ENCODE measurements around the gene P3H2. TPM values are rescaled to one million over a fixed set of nuclear protein-coding genes. Genes with fewer than 3 reads are reported as not detected.

P3H2 gene
- total and polyA plus RNA-seq, 2 experiments from 2014 or later = 56.7 to 56.8 TPM

GRCh38 chr3:190127797-190128196, 7.1 kb upstream of the P3H2 start:
- H3K27me3 ChIP-seq = no peaks in the 10 kb centered on the region
- no peak overlapping the region for H3K27ac ChIP-seq
- H3K4me1 ChIP-seq (ENCODE audit: low read depth) = peaks cover 9% of the 10 kb centered on the region
- peak in 1 of 2 donors; percentile 52 for DNase-seq (ENCODE audit: low read depth in 1 of 2, low spot score in 1 of 2)
- no peaks in the 10 kb centered on the region for H3K36me3 ChIP-seq
- H3K9me3 ChIP-seq (ENCODE audit: low read depth) = no peaks in the 10 kb centered on the region
- TF ChIP-seq CTCF (IDR thresholded peaks at IDR 0.05; ENCODE audit: low read depth, low read length) = no peak
- no peak overlapping the region for H3K4me3 ChIP-seq

GRCh38 chr3:190127195-190127594, 6.5 kb upstream of the P3H2 start:
- no peak for DNase-seq (ENCODE audit: low read depth in 1 of 2, low spot score in 1 of 2)
- H3K4me3 ChIP-seq = no peak overlapping the region
- no peak overlapping the region for H3K27ac ChIP-seq
- H3K27me3 ChIP-seq = no peaks in the 10 kb centered on the region
- H3K4me1 ChIP-seq (ENCODE audit: low read depth) = peaks cover 12% of the 10 kb centered on the region
- H3K36me3 ChIP-seq = no peaks in the 10 kb centered on the region
- no peaks in the 10 kb centered on the region for H3K9me3 ChIP-seq (ENCODE audit: low read depth)
- TF ChIP-seq CTCF (IDR thresholded peaks at IDR 0.05; ENCODE audit: low read depth, low read length) = no peak

- no peak overlapping the region for H3K27ac ChIP-seq
- no peaks in the 10 kb centered on the region for H3K36me3 ChIP-seq
- no peak for DNase-seq (ENCODE audit: low read depth in 1 of 2, low spot score in 1 of 2)
- no peak for TF ChIP-seq CTCF (IDR thresholded peaks at IDR 0.05; ENCODE audit: low read depth, low read length)
- H3K4me1 ChIP-seq (ENCODE audit: low read depth) = peaks cover 17% of the 10 kb centered on the region
- no peak overlapping the region for H3K4me3 ChIP-seq
- no peaks in the 10 kb centered on the region for H3K27me3 ChIP-seq
- no peaks in the 10 kb centered on the region for H3K9me3 ChIP-seq (ENCODE audit: low read depth)
These were observed 4.9 kb upstream of the P3H2 start for GRCh38 chr3:190125436-190126068.

GRCh38 chr3:190124067-190124466, 3.4 kb upstream of the P3H2 start:
- H3K27ac ChIP-seq = no peak overlapping the region
- no peak overlapping the region for H3K4me3 ChIP-seq
- peaks cover 17% of the 10 kb centered on the region for H3K4me1 ChIP-seq (ENCODE audit: low read depth)
- H3K27me3 ChIP-seq = no peaks in the 10 kb centered on the region
- H3K9me3 ChIP-seq (ENCODE audit: low read depth) = no peaks in the 10 kb centered on the region
- no peak for TF ChIP-seq CTCF (IDR thresholded peaks at IDR 0.05; ENCODE audit: low read depth, low read length)
- no peak for DNase-seq (ENCODE audit: low read depth in 1 of 2, low spot score in 1 of 2)
- no peaks in the 10 kb centered on the region for H3K36me3 ChIP-seq

GRCh38 chr3:190122198-190122771, 1.6 kb upstream of the P3H2 start:
- no peak overlapping the region for H3K4me3 ChIP-seq
- no peaks in the 10 kb centered on the region for H3K9me3 ChIP-seq (ENCODE audit: low read depth)
- TF ChIP-seq CTCF (IDR thresholded peaks at IDR 0.05; ENCODE audit: low read depth, low read length) = peak; percentile 2
- no peaks in the 10 kb centered on the region for H3K27me3 ChIP-seq
- H3K4me1 ChIP-seq (ENCODE audit: low read depth) = peaks cover 12% of the 10 kb centered on the region
- no peak overlapping the region for H3K27ac ChIP-seq
- peak in 1 of 2 donors; percentile 68 for DNase-seq (ENCODE audit: low read depth in 1 of 2, low spot score in 1 of 2)
- H3K36me3 ChIP-seq = no peaks in the 10 kb centered on the region

All from cardiac muscle cell (in vitro differentiated cells and primary cell).